Right ventricle myocardium superior (tissue), 1 donor: ENCODE results near the gene SIPA1L3. TPM values are rescaled to one million over a fixed set of nuclear protein-coding genes. Genes with fewer than 3 reads are reported as not detected.

Source experiments
- ATAC-seq: fragments of 200-7000 bp; cut with Tn5 transposase; one replicate; pipeline ENCODE4 v1.9.1; 2020; ENCODE audit warnings: mild to moderate bottlenecking; ENCODE audit not compliant: poor library complexity
- DNase-seq: peaks from one replicate; pipeline ENCODE4 v3.0.0-alpha.2; 2020
- intact Hi-C: fragments of 100-400 bp; cut with DNase I; formaldehyde crosslinking; loops from one replicate; pipeline ENCODE4 v1.11.2; 2022
- total RNA-seq: library from RNA; stranded (reverse); fragmentation: NEBNext Ultra II Directional; extraction: Animal tissue kit (Norgen Biotek cat#: 25700); gene quantifications from one replicate; pipeline ENCODE4 v1.2.1, GENCODE V29; 2021
- donor health status: DM: no; HTN: yes; CAD: no; lungs with severe emphysema.

The SIPA1L3 gene
- total RNA-seq, 1 donor from 2014 or later: 8.5 TPM

GRCh38 chr19:37966662-37967231 is 59.7 kb downstream of the SIPA1L3 start:
- no peak for DNase-seq
- intact Hi-C loops: no loop called here

GRCh38 chr19:37969695-37970094 is 62.7 kb downstream of the SIPA1L3 start:
- intact Hi-C loops: no loop called here
- DNase-seq: no peak
- no peak for ATAC-seq

More at GRCh38 chr19:37966662-37967231, 59.7 kb downstream of the SIPA1L3 start:
- no peak for ATAC-seq

- no peak for ATAC-seq
- DNase-seq: no peak
- intact Hi-C loops: no loop called here
These were observed 63.7 kb downstream of the SIPA1L3 start for GRCh38 chr19:37970699-37971098.

GRCh38 chr19:37972803-37973202 is 65.8 kb downstream of the SIPA1L3 start:
- ATAC-seq (no peak), DNase-seq (no peak)
- intact Hi-C loops: no loop called here

GRCh38 chr19:37973666-37974065 is 66.7 kb downstream of the SIPA1L3 start:
- intact Hi-C loops: no loop called here
- ATAC-seq (no peak), DNase-seq (no peak)

- ATAC-seq (no peak), DNase-seq (no peak)
- intact Hi-C loops: no loop called here
These were observed 68.1 kb downstream of the SIPA1L3 start for GRCh38 chr19:37975071-37975470.

- no peak for ATAC-seq
- DNase-seq: no peak
- intact Hi-C loops: no loop called here
These were observed 68.8 kb downstream of the SIPA1L3 start for GRCh38 chr19:37975596-37976515.

GRCh38 chr19:37977391-37977790 is 70.4 kb downstream of the SIPA1L3 start:
- intact Hi-C loops: no loop called here
- no peak for DNase-seq
- no peak for ATAC-seq

GRCh38 chr19:37977992-37978391 is 71.0 kb downstream of the SIPA1L3 start:
- ATAC-seq (no peak), DNase-seq (no peak)
- intact Hi-C loops: no loop called here

- intact Hi-C loops: no loop called here
- ATAC-seq: no peak
- no peak for DNase-seq
These were observed 72.6 kb downstream of the SIPA1L3 start for GRCh38 chr19:37979547-37980082.

GRCh38 chr19:37980419-37981170 is 73.6 kb downstream of the SIPA1L3 start:
- no peak for DNase-seq
- intact Hi-C loops: no loop called here
- ATAC-seq: peak; percentile 22

- intact Hi-C loops: no loop called here
- DNase-seq: no peak
- no peak for ATAC-seq
These were observed 74.9 kb downstream of the SIPA1L3 start for GRCh38 chr19:37981785-37982475.

- ATAC-seq (no peak), DNase-seq (no peak)
- intact Hi-C loops: no loop called here
These were observed 75.6 kb downstream of the SIPA1L3 start for GRCh38 chr19:37982655-37983054.

GRCh38 chr19:37983153-37983552 is 76.1 kb downstream of the SIPA1L3 start:
- DNase-seq (no peak), ATAC-seq (no peak)
- intact Hi-C loops: no loop called here

- ATAC-seq (no peak), DNase-seq (no peak)
- intact Hi-C loops: no loop called here
These were observed 76.9 kb downstream of the SIPA1L3 start for GRCh38 chr19:37983916-37984315.

- intact Hi-C loops: no loop called here
- DNase-seq: no peak
- no peak for ATAC-seq
These were observed 79.2 kb downstream of the SIPA1L3 start for GRCh38 chr19:37986048-37986750.

- DNase-seq (no peak), ATAC-seq (no peak)
- intact Hi-C loops: no loop called here
These were observed 80.6 kb downstream of the SIPA1L3 start for GRCh38 chr19:37987356-37988332.
